Activated B cell treated with CpG ODN at 0.5 μM for 24 hours (primary cell): Measurements from ENCODE around the gene DBH. TPM values are rescaled to one million over a fixed set of nuclear protein-coding genes. Genes with fewer than 3 reads are reported as not detected.

Experiments
- ATAC-seq: fragments of 200-7000 bp; cut with Tn5 transposase; one replicate; pipeline ENCODE4 v1.10.0; 2021; ENCODE audit warnings: low read depth, mild to moderate bottlenecking, moderate library complexity
- CTCF ChIA-PET: fragments of 350-600 bp; sonication (Branson Sonifier 250); formaldehyde crosslinking; loops from one replicate; lab custom pipeline; 2021; ENCODE audit warnings: antibody characterized with exemption; lab: Charles Lee
- POLR2A ChIA-PET: fragments of 350-600 bp; sonication (Branson Sonifier 250); formaldehyde crosslinking; loops from one replicate; lab custom pipeline; 2021; ENCODE audit warnings: antibody characterized with exemption; lab: Charles Lee
- DNase-seq: peaks from one replicate; pipeline ENCODE4 v3.0.0; 2022
- H3K27ac Mint-ChIP-seq: one replicate; pipeline ENCODE4 v1.8.0; 2020; ENCODE audit warnings: mixed read lengths
- H3K27me3 Mint-ChIP-seq: one replicate; pipeline ENCODE4 v1.8.0; 2021; ENCODE audit warnings: mixed read lengths
- H3K36me3 Mint-ChIP-seq: one replicate; pipeline ENCODE4 v1.8.0; 2021; ENCODE audit warnings: low read depth, mixed read lengths
- H3K4me1 Mint-ChIP-seq: one replicate; pipeline ENCODE4 v1.8.0; 2021; ENCODE audit warnings: mixed read lengths
- H3K4me3 Mint-ChIP-seq: one replicate; pipeline ENCODE4 v1.8.0; 2020; ENCODE audit warnings: mild to moderate bottlenecking, mixed read lengths
- H3K9me3 Mint-ChIP-seq: one replicate; pipeline ENCODE4 v1.8.0; 2020; ENCODE audit warnings: mixed read lengths
- intact Hi-C: fragments of 100-400 bp; cut with micrococcal nuclease; formaldehyde crosslinking; loops from one replicate; pipeline ENCODE4 v1.15.1; 2024
- total RNA-seq: library from RNA; stranded (reverse); gene quantifications from 2 replicates; pipeline ENCODE4 v1.2.3, GENCODE V29; 2022
- TF ChIP-seq, protein P1 (sequence below): fragments of 200-600 bp; IDR thresholded peaks from one replicate; pipeline ENCODE4 v1.8.0; 2022; ENCODE audit warnings: antibody characterized with exemption, mild to moderate bottlenecking

Gene DBH
- total RNA-seq, 1 donor from 2014 or later: not detected

GRCh38 chr9:133594310-133594709, 41.9 kb upstream of the DBH start:
- Mint-ChIP-seq H3K27me3 (no peaks in the 10 kb centered on the region), H3K36me3 (no peaks in the 10 kb centered on the region), H3K9me3 (peaks cover 8% of the 10 kb centered on the region), H3K4me3 (no peak overlapping the region), H3K27ac (no peak overlapping the region), H3K4me1 (no peaks in the 10 kb centered on the region)
- POLR2A ChIA-PET: no interaction called here
- DNase-seq (no peak), ATAC-seq (no peak)
- TF ChIP-seq, protein P1, sequence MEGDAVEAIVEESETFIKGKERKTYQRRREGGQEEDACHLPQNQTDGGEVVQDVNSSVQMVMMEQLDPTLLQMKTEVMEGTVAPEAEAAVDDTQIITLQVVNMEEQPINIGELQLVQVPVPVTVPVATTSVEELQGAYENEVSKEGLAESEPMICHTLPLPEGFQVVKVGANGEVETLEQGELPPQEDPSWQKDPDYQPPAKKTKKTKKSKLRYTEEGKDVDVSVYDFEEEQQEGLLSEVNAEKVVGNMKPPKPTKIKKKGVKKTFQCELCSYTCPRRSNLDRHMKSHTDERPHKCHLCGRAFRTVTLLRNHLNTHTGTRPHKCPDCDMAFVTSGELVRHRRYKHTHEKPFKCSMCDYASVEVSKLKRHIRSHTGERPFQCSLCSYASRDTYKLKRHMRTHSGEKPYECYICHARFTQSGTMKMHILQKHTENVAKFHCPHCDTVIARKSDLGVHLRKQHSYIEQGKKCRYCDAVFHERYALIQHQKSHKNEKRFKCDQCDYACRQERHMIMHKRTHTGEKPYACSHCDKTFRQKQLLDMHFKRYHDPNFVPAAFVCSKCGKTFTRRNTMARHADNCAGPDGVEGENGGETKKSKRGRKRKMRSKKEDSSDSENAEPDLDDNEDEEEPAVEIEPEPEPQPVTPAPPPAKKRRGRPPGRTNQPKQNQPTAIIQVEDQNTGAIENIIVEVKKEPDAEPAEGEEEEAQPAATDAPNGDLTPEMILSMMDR: no peak
- intact Hi-C loops: no loop called here
- CTCF ChIA-PET: no interaction called here

DNA sequence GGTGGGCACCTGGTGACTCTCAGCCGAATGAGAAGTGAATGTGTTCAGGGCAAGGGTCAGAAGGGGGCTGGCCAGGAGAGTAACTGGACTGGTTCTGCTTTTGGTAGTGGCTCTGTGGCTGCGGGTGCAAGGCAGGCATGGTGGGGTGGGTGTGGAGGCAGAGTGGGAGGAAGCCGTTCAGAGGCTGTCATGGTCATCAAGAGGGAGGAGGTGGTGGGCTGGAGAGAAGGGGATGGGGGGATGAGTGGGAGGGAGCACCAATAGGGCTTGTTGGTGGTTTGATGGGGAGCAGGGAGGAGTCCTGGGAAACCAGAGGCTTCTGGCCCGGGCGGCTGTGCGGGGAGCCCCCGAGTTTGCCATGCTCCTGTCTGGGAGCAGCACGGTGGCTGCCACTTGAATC, 40.3 kb upstream of the DBH start:
- ATAC-seq: no peak
- Mint-ChIP-seq H3K4me3 (no peak overlapping the region), H3K9me3 (peaks cover 8% of the 10 kb centered on the region), H3K27ac (no peak overlapping the region), H3K36me3 (no peaks in the 10 kb centered on the region), H3K27me3 (no peaks in the 10 kb centered on the region), H3K4me1 (no peaks in the 10 kb centered on the region)
- CTCF ChIA-PET: no interaction called here
- POLR2A ChIA-PET: no interaction called here
- intact Hi-C loops: no loop called here
- TF ChIP-seq, protein P1: no peak
- DNase-seq: no peak

DNA sequence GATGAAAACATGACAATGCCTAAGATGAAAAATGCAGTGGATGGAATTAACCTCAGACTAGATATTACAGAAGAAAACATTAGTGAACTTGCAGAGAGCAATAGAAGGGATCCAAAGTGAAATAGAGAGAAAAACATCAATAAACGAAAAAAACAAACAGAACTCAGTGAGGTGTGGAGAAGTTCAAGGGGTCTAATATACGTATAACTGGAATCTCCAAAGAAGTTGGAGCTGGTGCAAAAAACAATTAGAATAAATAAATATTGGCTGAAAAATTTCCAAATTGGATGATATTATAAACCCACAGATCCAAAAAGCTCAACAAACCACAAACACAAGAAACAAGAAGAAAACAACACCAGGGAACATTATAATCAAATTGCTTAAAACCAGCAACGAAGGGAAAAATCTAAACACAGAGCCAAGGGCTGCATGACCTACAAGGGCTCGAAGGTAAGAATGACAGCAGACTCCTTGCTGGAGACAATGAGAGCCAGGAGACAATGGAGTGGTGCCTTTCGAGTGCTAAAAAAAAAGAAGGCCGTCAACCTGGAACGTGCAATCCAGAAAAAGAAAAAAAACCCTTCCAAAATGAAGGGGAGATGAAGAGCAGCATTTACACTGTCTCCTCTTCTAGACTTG, 38.7 kb upstream of the DBH start:
- intact Hi-C loops: no loop called here
- DNase-seq: no peak
- ATAC-seq: no peak
- TF ChIP-seq, protein P1: no peak
- Mint-ChIP-seq H3K4me3 (no peak overlapping the region), H3K27ac (no peak overlapping the region), H3K9me3 (peaks cover 8% of the 10 kb centered on the region), H3K36me3 (no peaks in the 10 kb centered on the region), H3K27me3 (peaks cover 8% of the 10 kb centered on the region), H3K4me1 (no peaks in the 10 kb centered on the region)
- ChIA-PET POLR2A (no interaction called here), CTCF (no interaction called here)

DNA sequence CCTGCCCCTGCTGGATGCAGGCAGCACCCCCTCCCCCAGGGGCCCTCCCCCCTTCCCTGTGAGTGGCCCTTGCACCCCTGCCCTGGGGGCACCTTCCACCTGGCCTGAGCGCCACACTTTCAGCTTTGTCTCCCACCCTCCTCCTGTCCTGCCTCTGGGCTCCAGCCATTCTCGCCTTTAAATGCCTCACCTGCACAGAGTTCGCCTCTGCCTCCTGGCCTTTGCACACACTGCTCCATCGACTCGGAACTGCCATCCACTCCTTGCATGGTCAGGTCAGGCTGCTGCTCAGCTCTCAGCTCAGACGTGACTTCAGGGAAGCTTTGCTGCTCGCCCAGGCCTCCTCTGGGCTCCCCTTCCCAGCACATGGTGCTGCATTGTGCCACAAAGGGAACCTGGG, 37.2 kb upstream of the DBH start:
- no peaks in the 10 kb centered on the region for H3K4me1 Mint-ChIP-seq
- TF ChIP-seq, protein P1: no peak
- intact Hi-C loops: no loop called here
- peaks cover 8% of the 10 kb centered on the region for H3K9me3 Mint-ChIP-seq
- peaks cover 10% of the 10 kb centered on the region for H3K27me3 Mint-ChIP-seq
- POLR2A ChIA-PET: no interaction called here
- ATAC-seq (no peak), DNase-seq (no peak)
- H3K27ac Mint-ChIP-seq: no peak overlapping the region
- no peak overlapping the region for H3K4me3 Mint-ChIP-seq
- H3K36me3 Mint-ChIP-seq: no peaks in the 10 kb centered on the region
- CTCF ChIA-PET: no interaction called here

DNA sequence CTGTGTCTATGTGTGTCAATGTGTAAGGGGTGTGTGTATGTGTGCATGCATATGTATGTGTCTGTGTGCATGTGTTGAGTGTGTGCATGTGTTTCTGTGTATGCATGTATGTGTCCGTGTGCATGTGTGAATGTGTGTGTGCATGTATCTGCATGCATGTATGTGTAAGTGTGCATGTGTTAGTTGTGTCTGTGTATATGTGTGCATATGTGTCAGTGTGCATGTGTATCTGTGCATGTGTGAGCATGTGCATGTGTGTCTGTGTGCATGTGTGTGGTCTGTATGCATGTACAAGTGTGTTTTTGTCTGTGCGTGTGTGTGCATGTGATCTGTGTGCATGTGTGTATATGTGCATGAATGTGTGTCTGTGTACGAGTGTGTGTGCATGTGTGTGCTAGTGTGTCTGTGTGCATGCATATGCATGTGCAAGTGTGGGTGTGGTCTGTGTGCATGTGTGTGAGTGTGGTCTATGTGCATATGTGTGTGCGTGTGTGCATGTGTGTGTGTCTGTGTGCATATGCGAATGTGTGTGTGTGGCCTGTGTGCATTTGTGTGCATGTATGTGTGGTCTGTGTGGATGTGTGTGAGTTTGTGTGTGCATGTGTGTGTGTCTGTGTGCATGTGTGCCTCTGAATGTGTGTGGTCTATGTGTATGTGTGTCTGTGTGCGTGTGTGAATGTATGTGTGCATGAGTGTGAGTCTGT, 36.5 kb upstream of the DBH start:
- no peak for DNase-seq
- POLR2A ChIA-PET: no interaction called here
- CTCF ChIA-PET: no interaction called here
- Mint-ChIP-seq H3K4me1 (peaks cover 5% of the 10 kb centered on the region), H3K9me3 (peaks cover 8% of the 10 kb centered on the region), H3K4me3 (no peak overlapping the region), H3K27me3 (peaks cover 14% of the 10 kb centered on the region), H3K36me3 (no peaks in the 10 kb centered on the region), H3K27ac (no peak overlapping the region)
- no peak for ATAC-seq
- TF ChIP-seq, protein P1: no peak
- intact Hi-C loops: no loop called here
